ENCODE results near the gene BAG5.

DNA sequence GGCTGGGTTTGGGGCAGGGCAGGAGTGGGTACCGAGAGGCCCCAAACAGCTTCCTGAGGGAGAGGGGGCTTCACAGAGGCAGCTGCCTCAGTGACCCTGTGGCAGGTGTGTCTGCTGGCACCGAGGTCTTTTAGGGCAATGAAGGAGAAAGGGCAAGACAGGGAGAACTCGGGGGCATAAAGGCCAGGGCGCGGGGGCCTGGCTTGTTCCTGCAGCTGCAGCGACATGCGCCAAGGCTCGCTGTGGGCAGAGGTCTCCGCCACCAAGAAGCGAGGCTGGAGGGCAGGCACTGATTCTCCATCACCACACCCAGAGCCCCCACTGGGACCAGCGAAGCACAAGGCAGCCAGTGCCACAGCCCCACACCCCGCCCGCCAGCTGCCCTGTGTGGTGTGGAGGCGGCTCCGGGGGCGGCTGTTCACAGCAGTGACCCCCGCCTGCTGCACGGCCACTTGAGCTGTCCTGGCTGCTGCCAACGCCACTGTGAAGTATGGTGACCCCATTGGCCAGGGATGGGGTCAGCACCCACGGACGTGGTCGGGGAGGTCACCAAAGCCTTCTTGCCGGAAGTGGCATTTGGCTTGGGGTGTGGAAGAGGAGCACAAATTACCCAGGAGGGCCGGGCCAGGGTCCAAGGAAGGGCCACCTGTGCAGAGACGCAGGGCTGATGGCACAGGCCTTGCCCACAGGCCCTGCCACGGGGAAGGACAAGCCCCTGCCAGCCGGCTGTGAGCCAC, 16.4 kb downstream of the BAG5 start:
- TF ChIP-seq CTCF (conservative IDR thresholded peaks at IDR 0.05) (no peak), EZH2 (IDR thresholded peaks at IDR 0.05; ENCODE audit: low read depth) (no peak)
